Transverse colon (tissue), 4 donors: ENCODE measurements around the gene OGFR.

ENCODE experiments used
- CTCF ChIP-seq, 5 experiments: fragments of 200-600 bp in 3 of 5; fragments of 450-650 bp in 2 of 5; sonication (generic) in 3 of 5; IDR thresholded peaks; 1 replicate in 2 of 5; 2 replicates in 3 of 5; pipeline ENCODE4 v1.5.1; 2016 to 2017; ENCODE audit warnings: antibody characterized with exemption in 5 of 5, inconsistent platforms in 3 of 5, mild to moderate bottlenecking in 2 of 5, moderate library complexity in 1 of 5
- POLR2A ChIP-seq: fragments of 450-650 bp; IDR thresholded peaks from one replicate; pipeline ENCODE4 v1.6.1; 2016; ENCODE audit warnings: antibody characterized with exemption, mild to moderate bottlenecking, moderate library complexity
- POLR2AphosphoS5 ChIP-seq, 3 donors: sonication (generic); formaldehyde crosslinking; IDR thresholded peaks; one replicate each; pipeline ENCODE4 v1.6.1; 2016; ENCODE audit warnings: antibody characterized with exemption in 3 of 3

- no peak for TF ChIP-seq CTCF (IDR thresholded peaks at IDR 0.05)
- TF ChIP-seq POLR2AphosphoS5 (IDR thresholded peaks at IDR 0.05): no peak
- TF ChIP-seq POLR2A: no peak
These were observed 12.3 kb upstream of the OGFR start for GRCh38 chr20:62792182-62792939.
